ENCODE results near the gene ZCRB1.

DNA sequence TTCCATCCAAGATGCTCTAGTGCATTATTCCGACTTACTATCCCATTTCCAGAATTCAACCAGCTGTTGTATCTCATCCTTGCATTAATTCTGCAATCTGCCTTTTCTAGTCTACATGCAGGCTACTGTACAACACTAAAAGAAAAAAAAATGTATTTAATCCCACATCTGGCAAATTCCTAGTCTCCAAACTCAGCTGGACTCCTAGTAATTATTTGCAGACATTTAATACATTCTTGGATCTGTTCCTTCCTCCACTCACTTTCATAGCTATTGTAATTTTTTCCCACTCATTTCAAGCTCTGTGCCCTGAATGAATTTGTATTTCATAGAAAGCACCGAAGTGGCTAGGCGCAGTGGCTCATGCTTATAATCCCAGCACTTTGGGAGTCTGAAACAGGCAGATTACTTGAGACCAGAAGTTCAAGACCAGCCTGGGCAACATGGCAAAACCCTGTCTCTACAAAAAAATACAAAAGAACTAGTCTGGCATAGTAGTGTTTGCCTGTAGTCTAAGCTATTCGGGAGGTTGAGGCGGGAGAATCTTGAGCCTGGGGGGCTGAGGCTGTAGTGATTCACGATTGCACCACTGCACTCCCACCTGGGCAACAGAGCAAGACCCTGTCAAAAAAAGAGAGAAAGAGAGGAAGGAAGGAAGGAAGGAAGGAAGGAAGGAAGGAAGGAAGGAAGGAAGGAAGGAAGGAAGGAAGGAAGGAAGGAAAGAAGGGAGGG, 48.3 kb downstream of the ZCRB1 start:
- TF ChIP-seq, protein P1, sequence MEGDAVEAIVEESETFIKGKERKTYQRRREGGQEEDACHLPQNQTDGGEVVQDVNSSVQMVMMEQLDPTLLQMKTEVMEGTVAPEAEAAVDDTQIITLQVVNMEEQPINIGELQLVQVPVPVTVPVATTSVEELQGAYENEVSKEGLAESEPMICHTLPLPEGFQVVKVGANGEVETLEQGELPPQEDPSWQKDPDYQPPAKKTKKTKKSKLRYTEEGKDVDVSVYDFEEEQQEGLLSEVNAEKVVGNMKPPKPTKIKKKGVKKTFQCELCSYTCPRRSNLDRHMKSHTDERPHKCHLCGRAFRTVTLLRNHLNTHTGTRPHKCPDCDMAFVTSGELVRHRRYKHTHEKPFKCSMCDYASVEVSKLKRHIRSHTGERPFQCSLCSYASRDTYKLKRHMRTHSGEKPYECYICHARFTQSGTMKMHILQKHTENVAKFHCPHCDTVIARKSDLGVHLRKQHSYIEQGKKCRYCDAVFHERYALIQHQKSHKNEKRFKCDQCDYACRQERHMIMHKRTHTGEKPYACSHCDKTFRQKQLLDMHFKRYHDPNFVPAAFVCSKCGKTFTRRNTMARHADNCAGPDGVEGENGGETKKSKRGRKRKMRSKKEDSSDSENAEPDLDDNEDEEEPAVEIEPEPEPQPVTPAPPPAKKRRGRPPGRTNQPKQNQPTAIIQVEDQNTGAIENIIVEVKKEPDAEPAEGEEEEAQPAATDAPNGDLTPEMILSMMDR (IDR thresholded peaks at IDR 0.05 in 4 of 5, conservative IDR thresholded peaks at IDR 0.05 in 1 of 5), result no peak
- TF ChIP-seq POLR2A (IDR thresholded peaks at IDR 0.05), result no peak
